ENCODE data around the gene CTXN1.
"Not testable (repeated sequence)": the region's sequence is repeated elsewhere in the genome, so short reads cannot be mapped to it uniquely, and the experiment has no call there.

Gene CTXN1

DNA sequence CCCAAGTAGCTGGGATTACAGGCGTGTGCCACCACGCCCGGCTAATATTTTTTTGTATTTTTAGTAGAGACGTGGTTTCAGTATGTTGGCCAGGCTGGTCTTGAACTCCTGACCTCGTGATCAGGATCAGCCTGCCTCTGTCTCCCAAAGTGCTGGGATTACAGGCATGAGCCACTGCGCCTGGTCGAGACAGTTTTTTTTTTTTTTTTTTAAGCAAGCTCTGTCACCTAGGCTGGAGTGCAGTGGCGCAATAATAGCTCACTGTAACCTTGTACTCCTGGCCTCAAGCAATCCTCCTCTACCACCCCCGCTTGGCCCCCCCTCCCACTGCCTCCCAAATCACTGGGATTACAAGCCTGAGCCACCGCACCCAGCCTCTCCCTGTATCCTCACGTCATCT is 28.6 kb downstream of the CTXN1 start:
- DNase-seq: no peak

DNA sequence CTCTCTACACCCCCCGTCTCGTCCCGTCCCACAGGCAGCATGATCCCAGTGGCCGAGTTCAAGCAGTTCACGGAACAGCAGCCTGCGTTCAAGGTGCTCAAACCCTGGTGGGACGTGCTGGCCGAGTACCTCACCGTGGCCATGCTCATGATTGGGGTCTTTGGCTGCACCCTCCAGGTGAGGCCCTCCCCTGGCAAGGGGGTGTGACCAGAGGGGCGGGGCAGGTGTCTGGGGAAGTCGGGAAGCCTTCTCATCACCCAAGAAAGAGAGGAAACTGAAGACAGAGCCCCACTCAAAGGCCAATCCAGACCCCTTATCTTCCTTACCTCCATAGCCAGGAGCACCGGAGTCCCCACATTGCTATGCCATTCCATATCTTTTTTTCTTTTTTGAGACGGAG is 30.4 kb downstream of the CTXN1 start:
- DNase-seq: no peak

DNA sequence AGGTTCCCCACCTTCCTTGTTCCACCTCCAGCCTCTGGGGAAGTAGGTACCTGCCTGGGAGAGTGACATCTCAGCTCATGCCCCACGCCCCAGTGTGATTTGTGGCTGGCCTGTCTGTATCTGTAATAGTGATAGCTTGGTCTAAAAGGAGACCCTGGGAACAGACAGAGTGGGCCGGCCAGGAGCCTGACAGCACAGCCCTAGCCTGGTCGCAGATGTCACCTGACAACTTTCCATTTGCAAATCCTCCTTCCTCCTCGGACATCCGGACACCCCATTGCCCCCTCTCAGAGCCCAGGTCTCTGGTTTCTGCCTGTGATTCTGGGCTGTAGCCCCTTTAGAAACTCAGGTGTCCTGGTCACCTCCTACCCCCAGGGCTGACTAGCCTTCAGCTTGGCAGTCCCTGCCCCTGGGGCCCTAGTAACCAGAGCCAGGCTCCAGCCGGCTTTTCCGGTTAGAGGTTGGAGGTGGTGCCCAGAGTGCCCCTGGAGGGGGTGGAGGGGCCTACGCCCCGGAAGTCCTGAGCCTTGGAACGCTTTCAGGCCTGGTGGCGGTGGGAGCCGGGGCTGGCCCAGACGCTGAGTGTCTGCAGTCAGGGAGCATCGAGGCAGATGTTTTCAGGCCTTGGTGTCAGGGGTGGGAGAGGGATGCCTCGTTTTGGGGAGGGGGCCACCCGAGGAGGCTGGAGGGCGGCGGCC is 31.2 kb downstream of the CTXN1 start:
- no peak for DNase-seq

DNA sequence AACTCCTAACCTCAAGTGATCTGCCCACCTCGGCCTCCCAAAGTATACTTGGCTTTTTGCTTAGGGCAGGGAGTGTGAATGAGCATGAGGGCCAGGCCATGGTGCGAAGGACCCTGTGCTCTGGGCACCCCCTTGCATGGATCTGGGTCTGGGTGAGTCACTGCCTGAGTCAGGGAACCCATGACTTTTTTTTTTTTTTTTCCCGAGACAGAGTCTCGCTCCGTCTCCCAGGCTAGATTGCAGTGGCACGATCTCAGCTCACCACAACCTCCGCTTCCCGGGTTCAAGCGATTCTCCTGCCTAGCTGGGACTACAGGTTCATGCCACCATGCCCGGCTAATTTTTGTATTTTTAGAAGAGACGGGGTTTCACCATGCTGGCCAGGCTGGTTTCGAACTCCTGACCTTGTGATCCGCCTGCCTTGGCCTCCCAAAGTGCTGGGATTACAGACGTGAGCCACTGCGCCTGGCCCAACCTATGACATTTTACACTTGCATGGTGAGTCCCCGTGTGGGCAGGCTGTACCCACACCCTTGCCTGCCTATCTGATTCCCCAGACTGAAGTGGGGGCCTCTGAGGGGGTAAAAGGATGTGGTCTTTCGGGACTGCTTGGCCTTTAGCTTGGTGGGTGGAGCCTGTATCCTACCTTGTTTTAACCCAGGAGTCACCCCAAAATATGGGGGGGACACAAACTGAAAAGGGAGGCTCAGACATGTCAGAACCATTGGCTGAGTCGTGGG is 32.4 kb downstream of the CTXN1 start:
- DNase-seq: not testable (repeated sequence)

DNA sequence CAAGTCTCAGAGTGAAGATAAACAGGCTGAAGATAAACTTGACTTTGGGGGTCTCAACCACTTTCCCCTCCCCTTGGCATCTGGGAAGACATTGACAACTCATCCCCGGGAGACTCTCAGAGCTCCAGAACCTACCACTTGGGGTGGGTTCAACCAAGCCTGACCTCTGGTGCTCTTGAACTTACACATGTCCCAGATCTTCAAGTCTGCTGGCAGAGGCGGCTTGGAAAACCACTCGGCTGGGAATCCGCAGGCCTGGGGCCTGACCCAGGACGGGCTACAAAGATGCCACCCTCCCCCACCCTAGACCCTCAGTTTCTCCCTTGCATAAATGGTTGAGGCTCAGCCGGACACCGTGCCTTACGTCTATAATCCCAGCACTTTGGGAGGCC is 37.1 kb downstream of the CTXN1 start:
- no peak for DNase-seq

DNA sequence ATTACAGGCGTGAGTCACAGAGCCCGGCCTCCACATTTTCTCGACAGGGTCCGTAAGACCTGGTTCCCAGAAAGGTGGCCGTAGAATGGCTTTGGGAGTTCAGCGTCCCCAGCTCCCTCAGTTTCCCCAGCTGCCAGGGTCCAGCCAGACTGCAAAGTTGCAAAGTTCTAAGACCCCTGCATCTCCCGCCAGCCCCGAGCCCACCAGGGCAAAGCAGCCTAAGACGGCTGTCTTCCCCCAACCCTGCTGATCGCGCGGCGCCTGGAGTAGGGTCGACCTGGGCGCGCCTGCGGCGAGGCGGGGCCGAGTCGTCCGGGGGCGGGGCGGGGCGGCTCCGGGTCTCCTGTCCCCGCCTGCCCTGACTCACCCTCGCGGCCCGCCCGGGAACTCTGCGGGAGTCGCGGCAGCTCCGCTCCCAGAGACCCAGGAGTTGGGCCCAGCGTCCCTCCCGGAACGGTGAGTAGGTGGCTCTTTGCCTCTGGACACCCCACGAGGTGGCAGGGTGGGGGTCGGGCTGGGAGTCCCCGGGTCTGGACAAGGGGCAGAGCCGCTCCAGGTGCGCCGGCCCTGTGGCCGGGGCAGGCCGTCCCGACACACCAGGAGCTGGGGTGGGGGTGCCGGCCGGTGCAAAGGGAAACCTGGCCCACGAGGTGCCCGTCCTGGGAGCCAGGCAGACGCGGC is 37.6 kb downstream of the CTXN1 start, which contains the start of gene LRRC8E:
LRRC8E (plus strand) TSS at position 366 of the 681 bp plus-strand sequence. CDS start 7,094 bp downstream, outside the sequence.
- no peak for DNase-seq

DNA sequence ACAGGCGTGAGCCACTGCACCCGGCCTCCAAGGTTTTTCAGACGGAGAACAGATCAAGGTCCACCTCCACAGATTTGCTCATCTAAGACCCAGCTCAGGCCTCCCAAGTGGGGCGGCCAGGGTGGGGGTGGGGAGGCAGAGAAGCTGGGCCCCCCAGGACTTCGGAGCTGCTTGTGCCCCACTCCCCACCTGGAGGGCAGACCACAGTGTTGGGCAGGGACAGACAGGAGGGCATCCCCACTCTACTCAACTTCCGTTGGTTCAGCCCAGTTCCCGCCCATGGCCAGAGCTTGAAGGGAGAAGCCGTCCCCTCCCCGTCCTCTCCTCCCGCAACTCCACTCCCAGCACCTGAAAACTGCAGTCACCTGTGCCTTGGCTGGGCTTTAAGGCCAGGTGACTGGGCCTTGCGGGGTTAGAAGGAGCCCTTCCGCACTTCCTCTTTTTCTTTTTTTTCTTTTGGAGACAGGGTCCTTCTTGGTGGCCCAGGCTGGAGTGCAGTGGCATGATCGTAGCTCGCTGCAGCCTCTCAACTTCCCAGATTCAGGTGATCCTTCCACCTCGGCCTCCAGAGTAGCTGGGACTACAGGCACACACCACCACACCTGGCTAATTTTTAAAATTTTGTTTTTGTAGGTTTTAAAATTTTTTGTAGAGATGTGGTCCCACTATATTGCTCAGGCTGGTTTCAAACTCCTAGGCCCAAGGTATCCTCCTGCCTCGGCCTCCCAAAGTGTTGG is 38.4 kb downstream of the CTXN1 start:
- DNase-seq: no peak

DNA sequence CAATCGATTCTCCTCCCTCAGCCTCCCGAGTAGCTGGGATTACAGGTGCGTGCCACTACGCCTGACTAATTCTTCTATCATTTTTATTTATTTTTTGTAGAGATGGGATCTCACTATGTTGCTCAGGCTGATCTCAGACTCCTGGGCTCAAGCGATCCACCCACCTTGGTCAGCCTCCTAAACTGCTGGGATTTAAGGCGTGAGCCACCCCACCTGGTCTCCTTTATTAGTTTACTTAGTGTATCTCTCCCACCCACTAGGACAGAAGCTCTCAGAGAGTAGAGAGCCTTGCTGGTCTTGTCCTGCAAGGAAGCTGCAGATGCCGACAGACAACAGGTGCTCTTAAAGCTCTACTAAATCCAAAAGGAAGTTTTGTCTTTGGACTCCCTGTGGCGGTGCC is 40.1 kb downstream of the CTXN1 start:
- no peak for DNase-seq

DNA sequence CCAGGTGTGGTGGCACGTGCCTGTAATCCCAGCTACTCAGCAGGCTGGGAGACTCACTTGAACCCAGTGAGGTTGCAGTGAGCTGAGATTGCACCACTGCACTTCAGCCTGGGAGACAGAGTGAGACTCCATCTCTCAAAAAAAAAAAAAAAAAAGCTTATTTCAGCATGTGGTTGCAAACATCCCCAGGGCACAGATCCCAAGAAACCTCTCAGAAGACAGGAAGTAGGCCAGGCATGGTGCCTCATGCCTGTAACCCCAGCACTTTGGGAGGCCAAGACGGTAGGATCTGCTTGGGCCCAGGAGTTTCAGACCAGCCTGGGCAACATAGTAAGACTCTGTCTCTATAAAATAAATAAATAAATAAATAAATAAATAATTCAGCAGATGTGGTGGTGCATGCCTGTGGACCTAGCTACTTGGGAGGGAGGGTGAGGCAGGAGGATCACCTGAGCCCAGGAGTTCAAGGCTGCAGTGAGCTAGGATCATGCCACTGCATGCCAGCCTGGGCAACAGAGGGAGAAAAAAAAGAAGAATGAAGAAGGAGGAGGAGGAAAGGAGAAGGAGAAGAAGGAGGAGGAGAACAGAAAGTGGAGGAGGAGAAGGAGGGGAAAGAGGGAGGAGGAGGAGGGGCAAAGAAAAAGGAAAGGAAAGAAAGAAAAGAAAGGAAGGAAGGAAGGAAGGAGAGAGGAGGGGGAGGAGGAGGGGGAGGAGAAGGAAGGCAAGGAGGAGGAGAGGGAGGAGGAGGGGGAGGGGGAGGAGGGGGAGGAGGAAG is 42.0 kb downstream of the CTXN1 start:
- no peak for DNase-seq

DNA sequence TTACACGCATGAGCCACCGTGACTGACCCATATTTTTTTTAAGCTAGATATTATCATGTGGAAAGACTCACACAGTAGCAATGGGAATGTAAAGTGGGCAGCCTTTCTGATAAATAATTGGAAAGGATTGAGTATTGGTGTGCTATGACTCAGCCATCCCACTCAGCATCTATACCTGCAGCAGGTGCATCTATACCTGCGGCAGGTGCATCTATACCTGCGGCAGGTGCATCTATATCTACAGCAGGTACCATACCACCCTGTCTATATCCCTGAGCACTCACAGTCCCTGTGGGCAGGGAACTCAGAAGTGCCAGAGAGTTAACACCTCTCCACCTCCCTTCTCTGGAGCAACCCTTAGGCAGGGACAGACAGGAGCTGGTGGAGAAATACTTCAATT is 42.8 kb downstream of the CTXN1 start:
- no peak for DNase-seq

DNA sequence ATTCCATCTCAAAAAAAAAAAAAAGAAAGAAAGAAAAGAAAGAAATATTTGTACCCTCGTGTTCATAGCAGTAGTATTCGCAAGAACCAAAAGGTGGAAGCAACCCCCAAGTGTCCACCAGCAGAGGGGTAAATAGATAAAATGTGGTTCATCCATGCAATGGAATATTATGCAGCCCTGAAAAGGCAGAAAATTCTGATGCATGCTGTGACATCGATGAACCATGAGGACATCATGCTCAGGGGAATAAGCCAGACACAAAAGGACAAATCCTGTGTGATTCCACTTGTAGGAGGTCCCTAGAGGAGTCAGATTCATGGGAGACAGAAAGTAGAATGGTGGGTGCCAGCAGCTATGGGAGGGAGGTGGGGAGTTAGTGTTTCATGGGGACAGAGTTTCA is 44.0 kb downstream of the CTXN1 start:
- DNase-seq: no peak

DNA sequence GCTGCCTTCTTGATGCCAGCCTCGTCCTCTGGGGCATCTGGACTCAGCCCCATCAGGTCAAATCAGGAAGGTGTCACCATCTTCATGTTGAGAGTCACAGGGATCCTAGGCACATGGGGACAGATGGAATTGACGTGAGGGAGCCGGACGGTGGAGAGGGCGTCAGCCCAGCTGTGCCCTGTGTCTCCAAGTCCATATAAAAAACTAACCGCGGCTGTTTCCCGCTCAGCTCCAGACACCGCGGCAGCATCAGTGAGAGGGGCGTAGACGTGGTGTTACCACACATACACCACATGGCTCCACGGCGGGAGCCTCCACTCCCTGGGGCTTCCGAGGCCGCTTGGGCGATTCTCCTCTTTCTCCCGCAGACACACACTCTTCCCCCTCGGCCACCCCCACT is 46.1 kb downstream of the CTXN1 start:
- DNase-seq: peak; percentile 63

DNA sequence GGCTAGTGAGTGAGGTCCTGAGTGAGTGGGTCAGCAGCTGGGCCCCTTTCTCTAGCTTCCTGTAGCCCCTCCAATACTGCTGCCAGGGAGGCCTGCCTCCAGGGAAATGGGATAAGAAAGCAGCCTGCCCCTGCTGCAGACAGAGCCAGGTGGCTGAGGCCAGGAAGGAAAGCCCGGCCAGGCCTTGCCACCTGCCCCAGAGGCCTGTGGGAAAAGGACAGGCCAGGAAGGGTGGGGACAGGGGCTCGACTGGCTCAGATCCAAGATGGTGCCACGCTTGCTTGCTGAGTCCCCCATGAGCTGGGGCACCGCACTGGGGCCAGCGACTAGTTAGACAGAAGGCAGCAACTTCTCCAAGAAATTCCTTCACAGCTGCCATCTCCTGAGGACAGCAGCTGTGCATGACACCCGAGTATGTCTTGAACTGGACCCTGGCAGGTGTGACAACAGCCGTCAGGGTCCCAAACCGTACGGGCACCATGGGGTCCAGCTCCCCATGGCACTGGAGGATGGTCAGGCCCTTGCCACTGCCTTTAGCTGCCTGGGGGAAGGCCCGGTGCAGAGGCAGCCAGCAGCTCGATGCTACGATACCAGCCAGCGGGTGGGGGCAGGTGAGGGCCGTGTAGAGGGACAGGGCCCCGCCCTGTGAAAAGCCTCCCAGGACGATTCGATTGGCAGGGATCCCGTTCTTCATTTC is 46.7 kb downstream of the CTXN1 start:
- DNase-seq: no peak

DNA sequence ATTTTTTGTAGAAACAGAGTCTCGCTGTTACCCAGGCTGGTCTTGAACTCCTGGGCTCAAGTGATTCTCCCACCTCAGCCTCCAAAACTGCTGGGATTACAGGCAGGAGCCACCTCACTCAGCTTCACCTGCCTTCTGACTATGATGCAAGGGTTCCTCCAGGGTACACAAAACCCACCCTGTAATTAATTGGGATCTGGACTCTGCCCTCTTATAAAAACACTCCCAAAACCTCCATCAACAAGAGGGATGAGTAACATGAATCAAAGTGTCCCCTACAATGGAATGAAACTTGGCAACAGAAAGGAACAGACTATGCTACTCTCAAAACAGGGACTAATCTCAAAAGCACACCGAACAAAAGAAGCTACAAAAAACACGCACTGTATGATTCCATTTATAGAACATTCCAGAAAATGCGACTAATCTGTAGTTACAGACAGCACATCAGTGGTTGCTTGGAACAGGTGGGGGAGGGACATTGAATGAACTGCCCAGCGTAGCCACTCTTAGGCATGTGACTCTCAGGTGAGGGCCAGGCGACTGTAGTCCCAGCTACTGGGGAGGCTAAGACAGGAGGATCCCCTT is 48.6 kb downstream of the CTXN1 start:
- no peak for DNase-seq

DNA sequence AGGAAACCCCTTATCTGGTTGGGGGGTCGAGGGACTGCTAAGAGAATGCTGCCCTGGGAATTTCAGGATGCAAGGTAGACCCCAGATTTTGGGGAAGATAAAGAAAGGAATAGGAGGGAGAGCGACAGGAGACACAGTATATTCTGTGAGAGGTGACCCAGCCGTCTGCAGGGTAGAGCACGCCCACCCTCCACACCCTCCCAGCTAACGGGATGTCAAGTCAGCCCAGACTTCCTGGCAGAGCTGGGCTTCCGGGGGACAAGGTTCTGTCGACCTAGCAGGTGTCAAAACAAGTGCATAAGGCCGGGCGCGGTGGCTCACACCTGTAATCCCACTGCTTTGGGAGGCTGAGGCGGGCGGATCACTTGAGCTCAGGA is 51.0 kb downstream of the CTXN1 start:
- no peak for DNase-seq
